HepG2 (cell line): ENCODE data around the gene NUP107. TPM values are rescaled to one million over a fixed set of nuclear protein-coding genes. Genes with fewer than 3 reads are reported as not detected.

Experiments
- ATAC-seq: fragments of 200-7000 bp; cut with Tn5 transposase; 3 replicates; pipeline ENCODE4 v1.9.1; 2020; ENCODE audit warnings: mild to moderate bottlenecking, moderate library complexity
- BruUV-seq: library from RNA; stranded (reverse); fragments of 400-500 nt; replicated peaks from 2 replicates; lab custom pipeline; 2021; lab: Mats Ljungman, UMichigan
- CTCF ChIA-PET: fragments of 300-600 bp; formaldehyde crosslinking; extraction: SDS; loops from one replicate; lab custom pipeline; 2021; ENCODE audit warnings: low total read pairs, inconsistent platforms, low intra/inter-chr PET ratio; lab: Yijun Ruan, JAX
- POLR2A ChIA-PET: fragments of 350-600 bp; sonication (Branson Sonifier 250); formaldehyde crosslinking; loops from one replicate; lab custom pipeline; 2020; ENCODE audit warnings: antibody characterized with exemption, inconsistent platforms; lab: Yijun Ruan, JAX
- DNase-seq: peaks from one replicate; pipeline ENCODE4 v3.0.0-alpha.2; 2015; ENCODE audit warnings: low spot score
- FAIRE-seq: peaks from 3 replicates; lab custom pipeline; 2011; peaks lifted over from hg19 to GRCh38; lab: Jason Lieb, UNC
- H2AFZ ChIP-seq: one replicate; pipeline ENCODE4 v1.6.1; 2011; ENCODE audit warnings: low read length, inconsistent platforms
- H3K27ac ChIP-seq: fragments of 300-600 bp; 3 replicates; pipeline ENCODE4 v1.8.0; 2011; ENCODE audit warnings: mixed run types, mild to moderate bottlenecking, mixed read lengths, low read length, inconsistent platforms; ENCODE audit not compliant: insufficient read depth; ENCODE audit errors: extremely low read length
- H3K27me3 ChIP-seq, 2 experiments: fragments of 200-600 bp in 1 of 2; 2 replicates in 1 of 2; 3 replicates in 1 of 2; pipeline versions ENCODE4 v1.6.0 to v1.8.0; 2011; ENCODE audit warnings: low read length in 2 of 2, mild to moderate bottlenecking in 2 of 2, moderate library complexity in 2 of 2, inconsistent platforms in 1 of 2; ENCODE audit not compliant: insufficient read depth in 2 of 2, control insufficient read depth in 1 of 2
- H3K36me3 ChIP-seq, 2 experiments: fragments of 200-600 bp in 1 of 2; replicated peaks in 1 of 2; 2 replicates in 1 of 2; 3 replicates in 1 of 2; pipeline versions ENCODE4 v1.5.1 to v1.8.0; 2011; ENCODE audit warnings: low read length in 2 of 2, inconsistent platforms in 1 of 2; ENCODE audit not compliant: insufficient read depth in 2 of 2, control insufficient read depth in 1 of 2
- H3K4me1 ChIP-seq: 2 replicates; pipeline ENCODE4 v1.5.1; 2012; ENCODE audit warnings: low read length, inconsistent platforms; ENCODE audit not compliant: insufficient read depth
- H3K4me2 ChIP-seq: 2 replicates; pipeline ENCODE4 v1.6.0; 2011; ENCODE audit warnings: low read depth, low read length, inconsistent platforms
- H3K4me3 ChIP-seq, 3 experiments: fragments of 200-600 bp in 1 of 3; sonication (generic), shearing (Covaris generic) in 1 of 3; replicated peaks in 1 of 3; 2 replicates each; pipeline ENCODE4 v1.5.1; 2011 to 2016; ENCODE audit warnings: low read length in 3 of 3, inconsistent platforms in 2 of 3, low read depth in 2 of 3, mild to moderate bottlenecking in 2 of 3, control low read depth in 1 of 3, mixed read lengths in 1 of 3; ENCODE audit not compliant: insufficient read depth in 1 of 3
- H3K79me2 ChIP-seq: one replicate; pipeline ENCODE4 v1.6.1; 2011; ENCODE audit warnings: low read length, inconsistent platforms; ENCODE audit not compliant: insufficient read depth
- H3K9ac ChIP-seq: 2 replicates; pipeline ENCODE4 v1.6.0; 2011; ENCODE audit warnings: mild to moderate bottlenecking, low read depth, low read length, inconsistent platforms; ENCODE audit not compliant: insufficient read depth
- H3K9me3 ChIP-seq: 2 replicates; pipeline ENCODE4 v1.5.1; 2012; ENCODE audit warnings: mild to moderate bottlenecking, low read length
- H4K20me1 ChIP-seq: 2 replicates; pipeline ENCODE4 v1.6.0; 2011; ENCODE audit warnings: inconsistent platforms, mild to moderate bottlenecking, low read length, moderate library complexity; ENCODE audit not compliant: insufficient read depth
- ARID2 ChIP-seq: sonication (generic); formaldehyde crosslinking; IDR thresholded peaks from 2 replicates; pipeline ENCODE4 v1.8.1; 2022; ENCODE audit warnings: mild to moderate bottlenecking, missing genetic modification reagents, borderline replicate concordance
- BCLAF1 ChIP-seq: fragments of 450-650 bp; IDR thresholded peaks from 2 replicates; pipeline ENCODE4 v1.6.1; 2017; ENCODE audit warnings: mild to moderate bottlenecking
- GABPA ChIP-seq, 2 experiments: IDR thresholded peaks; 2 replicates each; pipeline ENCODE4 v1.6.1; 2011 to 2016; ENCODE audit warnings: low read depth in 2 of 2, low read length in 1 of 2, missing biosample characterization in 1 of 2, missing genetic modification characterization in 1 of 2
- KDM1A ChIP-seq: IDR thresholded peaks from 2 replicates; pipeline ENCODE4 v1.6.1; 2016; ENCODE audit warnings: missing compliant biosample characterization
- NONO ChIP-seq, 2 experiments: fragments of 450-650 bp in 1 of 2; sonication (generic) in 1 of 2; formaldehyde crosslinking in 1 of 2; IDR thresholded peaks in 1 of 2; conservative IDR thresholded peaks in 1 of 2; 2 replicates each; pipeline versions ENCODE4 v1.6.1 to v1.8.0; 2017 to 2022; ENCODE audit warnings: mild to moderate bottlenecking in 1 of 2, missing genetic modification reagents in 1 of 2, moderate library complexity in 1 of 2
- RNF219 ChIP-seq: sonication (generic); formaldehyde crosslinking; IDR thresholded peaks from 2 replicates; pipeline ENCODE4 v1.5.0; 2020; ENCODE audit warnings: mild to moderate bottlenecking, missing genetic modification reagents
- SCMH1 ChIP-seq: sonication (generic); formaldehyde crosslinking; IDR thresholded peaks from 2 replicates; pipeline ENCODE4 v1.9.0; 2021; ENCODE audit warnings: missing genetic modification reagents, mild to moderate bottlenecking, borderline replicate concordance
- SNRNP70 ChIP-seq: fragments of 200-400 bp; formaldehyde crosslinking; IDR thresholded peaks from 2 replicates; pipeline ENCODE4 v1.6.1; 2017; ENCODE audit warnings: mild to moderate bottlenecking, low read depth, low read length, moderate library complexity
- ZFP37 ChIP-seq: sonication (generic); formaldehyde crosslinking; IDR thresholded peaks from 2 replicates; pipeline ENCODE4 v1.4.0; 2020; ENCODE audit warnings: missing genetic modification reagents, borderline replicate concordance
- ZNF124 ChIP-seq: sonication (generic); formaldehyde crosslinking; IDR thresholded peaks from 2 replicates; pipeline ENCODE4 v1.4.0; 2020; ENCODE audit warnings: missing genetic modification reagents
- ZNF292 ChIP-seq: sonication (generic); formaldehyde crosslinking; IDR thresholded peaks from 2 replicates; pipeline ENCODE4 v1.8.1; 2022; ENCODE audit warnings: mild to moderate bottlenecking, low read depth, missing genetic modification reagents, borderline replicate concordance
- ZNF460 ChIP-seq: sonication (generic); formaldehyde crosslinking; IDR thresholded peaks from 2 replicates; pipeline ENCODE4 v1.5.1; 2020; ENCODE audit warnings: missing genetic modification reagents, mild to moderate bottlenecking, borderline replicate concordance
- ZNF614 ChIP-seq: IDR thresholded peaks from 2 replicates; pipeline ENCODE4 v1.6.1; 2018; ENCODE audit warnings: missing biosample characterization, missing genetic modification reagents, inconsistent platforms, borderline replicate concordance
- ZNF879 ChIP-seq: sonication (generic); formaldehyde crosslinking; IDR thresholded peaks from 2 replicates; pipeline ENCODE4 v1.8.1; 2023; ENCODE audit warnings: missing genetic modification reagents
- WGBS: methylation state at CpG from one replicate; pipeline ENCODE4 v1.1.6; 2017; ENCODE audit warnings: low lambda C conversion rate; 5-methylcytosine and 5-hydroxymethylcytosine counted together
- in situ Hi-C: cut with HindIII; loops from 2 replicates; pipeline ENCODE4 v1.10.0; 2017; ENCODE audit warnings: low pct_unique_long_range_greater_than_20kb; ENCODE audit not compliant: extremely low pct_ligation_motif_present
- intact Hi-C: fragments of 100-400 bp; cut with micrococcal nuclease; formaldehyde crosslinking; loops from one replicate; pipeline ENCODE4 v1.10.0; 2022; ENCODE audit not compliant: unreplicated experiment
- polyA plus RNA-seq, 8 experiments: library from polyadenylated mRNA; depleted of rRNA in 3 of 8; stranded (reverse) in 7 of 8; unstranded in 1 of 8; fragments of >200 nt; fragmentation: Illumina TruSeq in 4 of 8; extraction: Trizol in 4 of 8; gene quantifications; 2 replicates each; pipeline versions ENCODE4 v1.2.1 to v1.2.3, GENCODE V29; 2011 to 2016; ENCODE audit warnings: low read depth in 4 of 8, missing spikeins in 1 of 8, mixed read lengths in 1 of 8; ENCODE audit not compliant: insufficient read depth in 1 of 8
- total RNA-seq, 5 experiments: library from RNA; depleted of rRNA; stranded (reverse); fragments of >200 nt; fragmentation: Illumina TruSeq; extraction: Trizol; gene quantifications; 2 replicates each; pipeline ENCODE4 v1.2.3, GENCODE V29; 2016; ENCODE audit warnings: low read depth in 1 of 5

The NUP107 gene
- total and polyA plus RNA-seq, 2 of the 13 experiments (the other 11 are each of a cell fraction or from before 2014, with no cell fraction given) = 54.7 to 100 TPM

- peaks cover 0 to 10% of the 10 kb centered on the region in 2 experiments; a peak in 1 of 5 replicates for H3K36me3 ChIP-seq
- TF ChIP-seq SNRNP70 (no peak), NONO (IDR thresholded peaks at IDR 0.05) (no peak), NONO (CRISPR knock-in tag; conservative IDR thresholded peaks at IDR 0.05) (no peak), KDM1A (CRISPR knock-in tag) (no peak), RNF219 (no peak), ARID2 (CRISPR knock-in tag) (no peak), GABPA (IDR thresholded peaks at IDR 0.05; ENCODE audit: low read depth, low read length) (no peak), GABPA (CRISPR knock-in tag; IDR thresholded peaks at IDR 0.05; ENCODE audit: low read depth) (no peak), ZNF292 (CRISPR knock-in tag) (no peak), ZNF614 (CRISPR knock-in tag) (no peak), ZNF124 (CRISPR knock-in tag) (no peak), ZFP37 (CRISPR knock-in tag) (no peak), SCMH1 (CRISPR knock-in tag) (no peak), BCLAF1 (no peak), ZNF460 (CRISPR knock-in tag) (no peak), ZNF879 (CRISPR knock-in tag) (no peak)
- TF ChIP-seq, all 625 proteins: peak for 0
- Histone ChIP-seq H3K4me1 (peaks cover 6% of the 10 kb centered on the region; the same call in 1 of the 2 replicates), H3K9me3 (no peaks in the 10 kb centered on the region), H3K4me2 (no peak overlapping the region), H3K9ac (no peak overlapping the region), H3K27me3 (no peaks in the 10 kb centered on the region), H3K79me2 (peaks cover 74% of the 10 kb centered on the region), H4K20me1 (peaks cover 6% of the 10 kb centered on the region; the same call in 1 of the 2 replicates), H2AFZ (no peak overlapping the region), H3K4me3 (no peak overlapping the region), H3K27ac (no peak overlapping the region)
- DNase-seq = no peak
- ChIA-PET POLR2A (no interaction called here), CTCF (no interaction called here)
- no peak for ATAC-seq
- intact Hi-C loops (no loop called here), in situ Hi-C loops (no loop called here)
- WGBS = 97% methylated on average over 5 of the region's 5 CpGs
- no peak for FAIRE-seq
- no TSS peak for BruUV-seq
Observed at GRCh38 chr12:68641138-68641537, 45.6 kb upstream of the NUP107 start.
